SW480 (cell line): ENCODE data around the gene NHS.
"Not testable (repeated sequence)": the region's sequence is repeated elsewhere in the genome, so short reads cannot be mapped to it uniquely, and the experiment has no call there.

Source experiments
- DNase-seq: peaks from one replicate; pipeline ENCODE4 v3.0.0-alpha.2; 2016; ENCODE audit warnings: low spot score

NHS gene

GRCh38 chrX:17549107-17549651, 174.2 kb downstream of the NHS start:
- no peak for DNase-seq

- no peak for DNase-seq
Observed at GRCh38 chrX:17550011-17550410, 175.0 kb downstream of the NHS start.

- DNase-seq: no peak
Observed at GRCh38 chrX:17552044-17552650, 177.1 kb downstream of the NHS start.

DNA sequence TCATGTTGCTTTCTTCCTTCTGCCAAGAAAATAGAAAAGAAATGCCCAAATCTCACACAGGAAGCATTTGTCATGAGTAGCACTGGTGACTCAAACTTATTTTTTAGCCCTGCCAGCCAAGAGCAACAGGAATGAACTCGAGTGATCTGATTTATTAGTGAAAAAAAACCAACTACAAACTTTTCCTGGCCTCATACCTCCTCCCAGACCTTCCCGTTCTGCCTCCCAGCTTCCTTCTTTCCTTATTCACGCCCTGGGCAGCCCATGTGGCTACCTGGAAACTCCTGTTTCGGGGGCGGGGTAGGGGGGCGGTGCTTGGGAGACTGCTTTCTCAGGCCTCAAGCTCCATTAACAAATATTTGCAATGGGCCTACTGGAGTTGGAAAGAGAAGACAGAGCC, 178.5 kb downstream of the NHS start:
- DNase-seq: no peak

GRCh38 chrX:17553961-17554482, 179.0 kb downstream of the NHS start:
- no peak for DNase-seq

- DNase-seq: no peak
Observed at GRCh38 chrX:17554914-17555313, 179.9 kb downstream of the NHS start.

DNA sequence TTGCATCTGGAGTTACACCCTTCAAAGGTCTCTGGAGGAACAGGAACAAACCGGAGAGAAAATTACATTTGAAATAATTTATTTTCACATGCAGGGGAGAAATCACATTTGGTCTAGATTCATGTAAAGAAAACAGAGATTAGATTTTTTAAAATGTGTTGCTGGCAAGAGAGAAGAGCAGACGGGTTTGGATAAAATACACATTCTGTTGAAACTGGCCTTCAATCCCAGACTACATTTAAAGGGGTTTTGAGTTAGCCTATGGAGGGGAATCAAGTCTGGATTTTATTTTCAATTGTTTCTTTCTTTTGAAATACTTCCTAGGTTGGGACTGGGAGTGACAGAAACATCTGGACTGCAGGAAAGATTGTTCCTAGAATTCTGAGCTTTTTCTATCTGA, 180.8 kb downstream of the NHS start:
- DNase-seq: no peak

- peak; percentile 75 for DNase-seq
Observed at GRCh38 chrX:17559728-17560379, 184.9 kb downstream of the NHS start.

GRCh38 chrX:17560385-17560784, 185.4 kb downstream of the NHS start:
- peak; percentile 22 for DNase-seq

GRCh38 chrX:17563076-17563475, 188.1 kb downstream of the NHS start:
- DNase-seq: no peak

- DNase-seq: peak; percentile 85
Observed at GRCh38 chrX:17563515-17563914, 188.5 kb downstream of the NHS start.

DNA sequence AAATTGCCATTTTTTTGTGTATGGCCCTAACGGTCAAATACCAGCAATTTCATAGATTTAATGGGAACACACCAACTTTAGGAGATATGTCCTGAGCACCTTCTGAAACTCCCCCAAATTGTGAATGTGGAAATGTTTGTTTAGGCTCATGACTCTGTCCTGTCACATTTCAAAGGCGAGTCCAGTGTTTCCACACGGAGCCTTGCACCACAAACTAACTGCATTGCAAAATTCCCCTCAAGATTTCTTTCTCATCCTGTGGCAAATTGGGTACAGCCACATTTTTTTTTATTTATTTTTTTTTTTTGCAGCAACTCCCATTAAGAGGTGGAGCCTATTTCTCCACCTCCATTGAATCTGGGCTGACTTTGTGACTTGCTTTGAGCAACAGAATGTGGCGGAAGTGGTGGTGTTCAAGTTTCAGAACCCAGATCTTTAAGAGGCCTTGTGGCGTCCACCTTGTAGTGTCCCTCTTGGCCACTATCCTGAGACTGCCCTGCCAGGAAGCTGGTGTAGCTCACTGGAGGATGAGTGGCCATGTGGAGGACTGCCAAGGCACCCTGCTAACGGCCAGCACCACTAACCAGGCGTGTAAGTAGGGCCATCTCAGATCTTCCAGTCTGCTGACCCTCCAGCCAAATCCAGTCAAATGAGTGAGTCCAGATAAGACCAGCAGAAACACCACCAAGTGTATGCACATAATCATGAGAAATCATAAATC, 189.8 kb downstream of the NHS start:
- DNase-seq: no peak

GRCh38 chrX:17566740-17567139, 191.7 kb downstream of the NHS start:
- DNase-seq: no peak

- no peak for DNase-seq
Observed at GRCh38 chrX:17567187-17567586, 192.2 kb downstream of the NHS start.

- DNase-seq: no peak
Observed at GRCh38 chrX:17567821-17568220, 192.8 kb downstream of the NHS start.

GRCh38 chrX:17568804-17569203, 193.8 kb downstream of the NHS start:
- not testable (repeated sequence) for DNase-seq

GRCh38 chrX:17579026-17579425, 204.0 kb downstream of the NHS start:
- DNase-seq: no peak

DNA sequence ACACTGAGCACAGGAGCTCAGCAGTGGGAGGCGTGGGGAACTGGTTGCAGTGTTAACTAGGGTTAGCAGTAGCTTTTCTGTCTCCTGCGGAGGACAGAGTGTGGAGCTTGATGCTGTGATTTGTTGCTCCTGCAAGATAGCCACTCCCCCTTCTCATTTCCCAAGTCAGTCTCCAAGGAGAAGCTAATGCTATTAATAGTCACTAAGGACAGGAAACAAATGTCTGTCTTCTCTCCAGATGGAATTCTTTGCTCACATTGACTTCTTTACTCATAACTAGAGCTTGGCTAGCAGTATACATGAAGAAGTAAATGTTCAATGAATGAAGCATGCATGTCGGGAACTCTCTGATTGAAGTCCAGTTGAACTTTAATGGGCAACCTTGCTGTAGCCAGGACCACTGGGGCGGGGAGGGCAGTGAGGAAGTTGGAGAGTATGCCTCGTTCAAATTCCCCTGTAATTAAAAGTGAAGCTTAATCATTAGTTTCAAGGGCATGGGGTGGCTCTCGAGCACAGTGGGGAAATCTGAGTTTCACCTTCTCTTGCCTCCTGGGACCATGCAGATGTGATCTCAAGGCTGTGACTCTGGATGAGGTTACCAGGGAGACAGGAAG, 205.6 kb downstream of the NHS start:
- DNase-seq: no peak

DNA sequence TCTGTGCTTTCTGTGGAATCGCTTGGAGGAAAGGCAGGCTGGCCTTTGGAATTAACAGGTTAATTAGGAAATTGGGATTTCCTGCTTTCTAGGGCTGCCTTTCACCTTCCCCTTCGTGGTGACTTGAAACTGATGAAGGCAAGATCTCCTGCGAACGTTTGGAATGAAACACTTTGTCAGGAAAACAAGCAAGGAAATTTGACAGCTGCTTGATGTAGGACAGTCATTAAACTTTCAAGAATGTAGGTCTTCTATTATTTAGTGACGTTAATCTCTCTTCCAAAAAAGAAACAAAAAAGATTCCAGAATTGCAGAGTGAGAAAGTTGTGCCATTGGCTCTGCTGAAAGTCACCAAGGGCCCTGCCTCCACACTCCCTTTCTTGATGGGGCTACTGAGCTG, 206.6 kb downstream of the NHS start:
- DNase-seq: no peak

- DNase-seq: no peak
Observed at GRCh38 chrX:17584248-17584681, 209.3 kb downstream of the NHS start.

DNA sequence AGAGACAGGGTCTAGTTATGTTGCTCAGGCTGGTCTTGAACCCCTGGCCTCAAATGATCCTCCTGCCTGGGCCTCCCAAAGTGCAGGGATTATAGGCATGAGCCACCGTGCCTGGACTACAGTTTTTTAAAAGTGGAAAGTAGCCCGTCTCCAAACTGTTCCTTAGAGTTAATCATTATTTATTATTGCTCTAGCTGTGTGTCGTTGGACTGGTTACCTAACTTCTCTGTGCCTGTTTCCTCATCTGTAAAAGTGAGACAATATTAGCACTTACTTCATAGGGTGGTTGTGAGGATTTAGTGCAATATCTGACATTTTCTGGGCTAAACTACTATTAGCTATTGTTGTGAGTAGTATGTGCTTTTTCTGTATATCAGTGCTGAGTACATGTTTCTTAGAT, 210.0 kb downstream of the NHS start:
- DNase-seq: no peak

DNA sequence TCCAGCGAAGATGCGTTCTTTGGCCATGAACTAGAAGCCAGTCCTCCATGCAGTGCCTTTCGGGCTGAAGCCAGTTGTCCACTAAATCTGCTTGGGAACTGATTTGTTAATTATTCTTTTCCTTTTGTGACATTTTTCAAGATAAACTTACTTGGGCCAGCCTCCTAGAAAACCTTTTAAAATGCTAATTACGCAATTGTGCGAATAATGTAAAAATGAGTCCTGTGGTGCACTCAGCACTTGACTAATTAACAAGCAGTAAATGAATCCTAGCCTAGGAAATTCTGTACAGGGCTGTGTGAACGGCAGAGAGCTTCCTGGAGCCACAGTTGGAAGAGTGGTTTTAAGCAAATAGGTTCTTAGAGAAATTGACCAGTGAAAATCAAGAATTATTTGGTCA, 212.4 kb downstream of the NHS start:
- DNase-seq: no peak
